ENCODE measurements around the gene C1D.

- TF ChIP-seq POLR2A (IDR thresholded peaks at IDR 0.05) (no peak), CTCF (IDR thresholded peaks at IDR 0.05) (no peak)
These were observed 37.4 kb upstream of the C1D start for GRCh38 chr2:68100189-68100588.

Data from uterus (tissue), 2 donors.